GM19463 (cell line): Measurements from ENCODE around the gene PLEKHA6.
A peak's percentile ranks its signal among the peaks of the same experiment; 100 is the strongest.

ENCODE experiments used
- ATAC-seq: cut with Tn5 transposase; IDR thresholded peaks from one replicate; pipeline ENCODE4 v1.9.1; 2021; ENCODE audit warnings: mild to moderate bottlenecking, moderate library complexity; ENCODE audit not compliant: unreplicated experiment

The PLEKHA6 gene

DNA sequence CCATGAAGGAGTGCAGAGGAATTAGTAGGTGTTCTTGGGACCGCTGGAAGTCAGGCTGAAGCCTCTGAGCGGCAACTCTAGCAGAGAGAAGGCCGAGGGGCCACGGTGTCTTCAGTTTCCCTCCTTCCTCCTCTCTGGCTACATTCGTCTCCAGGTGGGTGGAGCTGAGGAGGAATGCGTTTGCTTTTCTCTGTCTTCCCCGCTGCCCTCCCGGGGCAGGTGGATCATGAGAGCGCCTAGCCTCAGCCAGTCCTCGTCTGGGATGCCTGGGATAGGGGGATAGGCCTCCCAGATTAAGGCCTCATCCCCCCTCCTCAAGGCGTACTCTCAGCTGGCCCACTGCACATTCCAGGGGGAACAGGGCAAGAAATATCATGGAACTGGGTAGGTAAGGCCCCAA, 138.5 kb downstream of the PLEKHA6 start:
- no peak for ATAC-seq

DNA sequence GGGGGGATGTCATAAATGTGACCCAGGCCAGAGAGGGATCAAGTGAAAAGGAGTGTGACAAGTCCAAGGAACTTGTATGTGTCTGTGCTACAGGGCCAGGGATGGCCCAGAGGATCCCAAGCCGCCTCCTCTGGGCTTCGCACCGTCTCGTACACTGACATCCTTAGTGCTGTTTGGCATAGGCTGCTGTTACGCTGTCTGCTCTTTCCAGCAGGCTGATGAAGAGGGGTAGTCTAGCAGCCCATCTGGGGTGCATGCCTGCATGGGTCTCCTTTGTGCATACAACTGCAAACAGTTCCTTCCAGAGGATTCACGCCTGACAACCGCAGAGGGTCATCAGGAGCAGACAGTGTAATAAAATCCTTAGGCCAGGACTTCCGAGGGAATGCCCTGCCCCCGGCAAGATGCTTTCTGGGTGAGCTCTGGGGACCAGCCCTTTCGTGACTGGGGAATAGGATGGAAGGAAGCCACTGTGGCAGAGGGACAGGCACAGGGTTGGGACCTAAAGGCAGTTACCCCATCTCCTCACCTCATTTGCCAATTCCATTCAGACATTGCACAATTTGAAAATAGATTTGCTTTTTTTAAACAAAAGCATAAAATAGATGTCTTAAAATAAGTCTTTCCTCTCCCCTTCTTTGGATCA, 139.6 kb downstream of the PLEKHA6 start:
- ATAC-seq: no peak

- no peak for ATAC-seq
Measured at GRCh38 chr1:204218552-204218951, 141.2 kb downstream of the PLEKHA6 start.

DNA sequence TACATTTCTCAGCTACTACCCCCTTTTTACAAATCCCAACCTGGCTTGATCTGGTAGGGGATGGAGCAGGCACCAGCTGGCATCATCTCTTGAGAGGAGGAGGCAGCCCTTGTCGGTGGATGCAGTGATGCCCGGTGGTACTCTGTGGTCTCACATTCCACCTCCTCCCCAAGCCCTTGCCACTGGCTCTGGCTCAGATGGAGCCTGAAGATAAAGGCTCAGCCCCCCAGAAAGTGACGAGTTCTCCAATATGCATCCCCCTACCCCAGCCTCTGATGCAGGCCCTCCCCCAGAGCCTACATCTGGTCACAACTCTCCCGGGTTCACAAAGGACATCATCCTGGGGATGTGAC, 142.1 kb downstream of the PLEKHA6 start:
- ATAC-seq: no peak

DNA sequence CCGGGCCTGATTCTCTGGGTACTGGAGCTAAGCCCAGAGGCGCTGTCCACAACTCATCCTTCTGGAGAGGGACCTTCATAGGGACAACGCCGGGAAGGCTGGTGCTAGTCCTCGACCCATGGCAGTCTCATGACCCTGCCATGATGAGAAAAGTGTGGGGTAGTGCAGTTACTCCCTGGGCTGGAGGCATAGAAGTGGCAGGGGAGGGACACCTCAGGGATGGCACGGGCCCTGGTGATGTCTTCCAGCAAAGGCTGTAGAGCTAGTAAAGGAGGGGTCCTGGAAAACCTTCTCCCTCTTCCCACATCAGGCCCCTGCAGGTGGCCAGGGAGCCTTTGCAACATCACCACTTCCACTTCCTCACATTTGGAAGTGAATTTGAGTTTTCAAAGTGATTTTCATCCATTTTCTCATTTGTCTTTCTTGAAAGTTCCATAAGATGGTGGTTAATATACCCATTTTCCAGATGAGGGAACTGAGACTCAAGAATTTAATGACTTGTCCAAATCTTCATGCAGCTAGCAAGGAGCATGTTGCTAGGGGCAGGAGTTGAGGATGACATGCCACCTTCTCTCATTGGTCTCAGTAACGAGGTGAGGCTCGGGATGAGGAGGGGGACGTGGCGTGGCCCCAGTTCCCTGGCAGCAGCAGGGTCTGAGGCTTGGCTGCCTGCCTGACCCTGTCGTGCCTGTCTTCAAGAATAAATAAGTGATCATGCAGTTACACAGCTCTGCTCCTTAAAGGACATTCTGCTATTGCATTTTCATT, 142.7 kb downstream of the PLEKHA6 start:
- ATAC-seq: no peak

GRCh38 chr1:204216236-204216635, 143.5 kb downstream of the PLEKHA6 start:
- ATAC-seq: no peak

DNA sequence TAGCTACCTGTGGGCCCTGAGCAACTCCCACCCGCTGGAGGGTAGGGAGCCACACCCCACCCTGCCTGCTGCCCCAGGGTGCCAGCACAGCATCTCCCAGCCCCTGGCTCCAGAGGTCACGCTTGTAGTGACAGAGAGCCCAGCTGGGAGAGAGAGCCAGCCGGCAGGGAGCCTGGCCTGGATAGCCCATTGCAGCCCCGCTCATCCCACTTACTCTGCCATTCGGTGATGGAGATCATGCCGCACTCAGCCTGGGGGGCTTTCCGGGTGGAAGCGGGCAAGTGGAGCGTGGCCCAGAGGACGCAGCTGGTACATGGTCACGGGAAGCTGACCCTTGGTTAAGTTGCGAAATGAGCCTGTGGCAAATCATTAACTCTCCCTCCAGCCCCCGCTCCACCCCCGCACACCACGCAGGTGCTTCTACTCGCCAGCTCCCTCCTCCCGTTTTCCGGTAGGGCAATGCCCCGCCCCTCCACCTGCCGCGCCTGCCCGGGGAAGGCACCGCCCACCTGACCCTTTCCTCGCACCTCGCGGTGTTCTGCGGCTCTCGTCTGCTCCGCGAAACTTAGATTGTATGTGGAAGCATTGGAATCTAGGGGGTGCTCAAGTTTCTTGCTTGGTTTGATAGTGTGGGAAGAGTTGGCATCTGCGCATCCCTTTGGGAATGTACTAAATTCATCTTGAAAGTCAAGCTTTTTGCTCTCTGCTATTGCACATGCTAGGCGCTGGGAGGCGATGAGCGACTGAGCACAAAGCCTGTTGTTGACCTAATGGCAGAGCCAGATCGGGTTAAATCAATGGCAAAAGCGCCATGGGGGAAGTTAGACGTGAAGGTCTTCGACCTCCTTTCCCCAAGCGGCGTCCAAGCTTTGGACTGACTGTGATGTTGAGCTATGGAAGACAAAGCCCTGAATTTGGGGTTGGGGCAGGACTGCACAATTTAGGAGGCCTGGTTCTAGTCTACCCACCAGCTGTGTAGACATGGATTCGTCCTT, 145.8 kb downstream of the PLEKHA6 start, which contains the start of gene GOLT1A:
Gene GOLT1A (minus strand): TSS at position 321 of the 995 bp plus-strand sequence. CDS start 82 bp downstream, at position 239.
- peak; percentile 78 for ATAC-seq

GRCh38 chr1:204212715-204213114, 147.0 kb downstream of the PLEKHA6 start:
- ATAC-seq: no peak

DNA sequence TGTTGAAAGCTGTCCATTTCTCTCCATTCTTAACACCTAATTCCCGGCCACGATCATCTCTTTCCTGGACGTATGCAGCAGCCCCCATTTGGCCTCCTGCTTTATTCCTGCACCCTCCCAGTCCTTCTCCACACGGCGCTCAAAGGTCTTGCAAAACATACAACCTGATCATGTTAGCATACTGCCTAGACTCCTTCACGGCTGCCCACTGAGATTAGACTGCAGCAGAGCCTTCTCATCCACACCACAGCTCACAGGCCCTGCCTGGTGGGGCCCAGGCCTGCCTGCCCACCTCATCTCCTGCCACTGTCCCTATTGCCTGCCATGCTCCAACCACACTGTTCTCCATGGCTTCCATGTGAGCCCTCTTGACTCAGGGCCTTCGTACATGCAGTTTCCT, 148.7 kb downstream of the PLEKHA6 start:
- ATAC-seq: no peak

DNA sequence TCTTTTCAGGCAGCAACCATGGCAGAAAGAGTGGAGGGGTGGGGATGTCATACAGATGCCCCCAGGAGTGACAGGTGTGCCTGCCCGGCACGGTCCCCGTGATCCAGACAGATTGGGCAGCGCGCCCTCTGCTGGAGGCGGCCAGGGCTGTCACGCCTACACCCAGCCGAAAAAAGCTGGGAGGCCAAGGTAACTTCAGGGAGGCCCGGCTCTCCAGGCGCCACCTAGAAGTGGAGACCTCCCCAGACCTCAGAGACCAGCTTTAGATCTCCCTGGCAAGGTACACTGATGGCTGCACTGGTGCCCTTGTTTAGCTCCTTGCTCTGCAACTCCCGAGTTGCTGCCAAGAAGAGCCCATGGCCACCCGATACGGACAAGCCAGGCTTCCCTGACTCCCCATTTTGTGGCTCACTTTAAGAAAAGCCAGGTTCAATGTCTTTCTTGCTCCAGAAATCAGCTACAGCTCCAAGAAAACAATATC, 152.6 kb downstream of the PLEKHA6 start:
- ATAC-seq: no peak

DNA sequence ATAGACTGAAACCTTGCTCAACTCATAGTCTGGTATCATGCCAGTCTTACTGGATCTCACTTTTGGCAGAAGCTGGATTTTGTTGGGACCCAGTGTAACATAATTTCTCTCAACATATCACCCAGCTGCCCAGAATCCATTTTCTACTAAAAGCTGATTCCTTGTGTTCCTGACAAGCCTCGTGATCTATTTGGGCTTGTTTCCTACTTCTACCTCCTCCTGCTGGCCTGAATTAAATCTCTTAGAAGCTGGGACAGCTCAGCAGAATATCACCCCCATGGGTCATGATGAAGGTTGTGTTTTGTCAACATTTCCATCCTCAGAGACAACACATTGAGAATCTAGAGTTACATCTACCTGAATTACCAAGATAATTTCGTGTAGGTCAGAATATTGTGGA, 153.6 kb downstream of the PLEKHA6 start:
- ATAC-seq: no peak

DNA sequence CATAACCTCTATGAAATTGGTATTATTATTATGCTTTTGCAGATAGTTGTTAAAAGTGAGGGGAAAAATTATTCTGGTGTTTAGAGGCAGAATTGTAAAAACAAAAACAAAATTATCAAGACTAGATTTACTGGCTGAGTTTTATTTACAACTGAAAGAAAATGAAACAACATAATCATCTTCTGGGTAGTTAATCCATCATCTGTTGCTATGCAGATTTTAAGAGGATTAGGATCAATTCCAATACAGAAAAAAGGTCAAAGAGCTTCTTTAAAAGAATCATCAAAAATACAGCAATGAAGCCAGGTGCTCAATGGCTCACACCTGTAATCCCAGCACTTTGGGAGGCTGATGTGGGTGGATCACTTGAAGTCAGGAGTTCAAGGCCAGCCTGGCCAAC, 154.2 kb downstream of the PLEKHA6 start:
- ATAC-seq: no peak

GRCh38 chr1:204204944-204205343, 154.8 kb downstream of the PLEKHA6 start:
- ATAC-seq: no peak

DNA sequence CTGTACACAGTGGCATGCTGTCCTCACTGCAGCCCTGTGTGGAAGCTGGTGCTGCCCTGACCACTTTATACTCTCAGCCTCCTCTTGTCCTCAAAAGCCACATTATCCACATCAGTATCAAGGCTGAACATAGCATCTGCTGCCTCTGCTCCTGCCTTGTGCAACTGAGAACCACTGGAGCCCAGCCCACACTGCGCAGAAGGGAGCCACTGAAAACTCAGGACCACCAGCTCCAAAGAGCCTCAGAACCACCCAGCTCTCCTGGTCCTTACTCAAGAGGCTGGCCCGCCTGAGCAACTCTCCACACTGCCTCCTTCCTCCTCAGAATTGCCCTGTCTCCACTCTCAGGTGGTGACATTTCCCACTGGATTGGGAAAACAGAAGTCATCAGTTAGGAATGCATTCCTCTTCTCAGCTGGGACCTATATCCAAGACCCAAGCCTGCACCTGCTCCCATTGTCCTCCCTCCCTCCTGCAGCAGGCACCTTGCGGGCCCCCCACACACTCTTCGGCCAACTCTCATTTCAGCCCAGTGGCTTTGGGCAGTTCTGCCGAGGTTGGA, 156.4 kb downstream of the PLEKHA6 start:
- no peak for ATAC-seq

DNA sequence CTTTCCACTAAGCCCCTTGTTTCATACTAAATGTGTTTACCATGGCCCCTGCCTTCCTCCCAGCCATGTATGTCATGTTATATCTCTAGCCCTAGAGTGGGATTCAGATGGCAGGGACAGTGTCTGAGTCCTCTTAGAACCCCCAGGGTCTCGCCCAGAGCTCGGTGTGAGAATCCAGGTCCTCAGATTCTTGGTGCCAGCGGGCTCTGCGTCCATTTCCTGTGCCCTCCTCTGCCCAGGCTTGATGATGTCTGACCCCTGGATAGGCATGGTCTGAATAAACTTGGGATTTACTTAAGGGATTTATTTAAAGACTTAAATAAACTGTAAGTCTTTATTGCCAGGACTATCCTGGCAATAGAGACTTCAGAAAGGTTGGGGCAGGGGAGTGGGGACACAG, 157.2 kb downstream of the PLEKHA6 start:
- ATAC-seq: no peak

- ATAC-seq: no peak
Measured at GRCh38 chr1:204201348-204202040, 158.2 kb downstream of the PLEKHA6 start.

- ATAC-seq: no peak
Measured at GRCh38 chr1:204199579-204199978, 160.2 kb downstream of the PLEKHA6 start.

DNA sequence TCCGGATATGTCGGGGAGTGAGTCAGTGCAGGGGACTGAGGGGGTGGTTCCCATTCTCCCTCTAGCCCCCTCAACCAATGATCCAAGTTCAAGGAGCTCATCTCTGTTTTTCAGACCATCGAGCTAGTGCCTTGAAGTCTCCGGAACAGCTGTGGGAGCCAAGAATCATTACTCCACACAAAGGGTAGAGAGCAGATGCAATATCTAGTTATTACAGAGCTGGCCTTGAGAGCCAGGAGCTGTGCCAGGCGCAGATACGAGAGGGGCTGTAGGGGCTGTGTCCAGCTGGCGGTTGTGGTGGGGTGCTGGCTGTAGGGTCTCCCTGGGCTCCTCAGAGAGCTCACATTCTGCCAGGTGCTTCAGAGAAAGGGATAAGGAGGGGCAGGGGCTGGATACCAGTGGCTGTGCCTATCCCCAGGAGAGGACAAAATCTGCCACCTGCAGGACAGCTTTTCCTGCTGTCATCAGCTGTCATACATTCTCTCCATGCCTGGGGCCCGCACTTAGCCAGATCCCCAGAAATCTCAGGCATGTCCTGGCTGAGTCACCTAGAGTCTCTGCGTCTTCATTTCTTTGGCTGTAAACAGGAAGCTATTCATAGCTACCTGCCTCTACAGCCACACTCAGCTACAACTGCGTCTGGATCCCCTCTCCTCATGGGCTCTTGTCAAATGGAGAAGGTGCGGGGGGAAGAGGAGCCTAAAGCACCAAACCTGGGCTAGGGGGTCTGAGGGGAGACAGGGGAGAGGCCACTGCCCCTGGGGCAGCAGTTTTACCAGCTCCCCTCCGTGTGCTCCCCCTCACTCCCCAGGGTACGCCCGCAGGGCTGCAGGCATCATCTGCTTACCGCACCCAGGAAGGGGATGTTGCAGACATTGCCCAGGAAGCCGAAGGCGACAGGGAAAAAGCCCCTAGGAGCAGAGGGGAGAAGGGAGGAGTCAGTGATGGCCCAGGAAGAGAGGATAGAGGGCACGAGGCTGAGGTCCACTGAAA, 161.1 kb downstream of the PLEKHA6 start:
- ATAC-seq: no peak

GRCh38 chr1:204197068-204197467, 162.7 kb downstream of the PLEKHA6 start:
- ATAC-seq: no peak
